GM18951 (cell line): Measurements from ENCODE around the gene RNF4.
"Not testable (repeated sequence)": the region's sequence is repeated elsewhere in the genome, so short reads cannot be mapped to it uniquely, and the experiment has no call there.

Experiments used
- POLR2A ChIP-seq: IDR thresholded peaks from 4 replicates; pipeline ENCODE4 v1.6.1; 2011; ENCODE audit warnings: mild to moderate bottlenecking; ENCODE audit not compliant: insufficient read length, insufficient read depth; ENCODE audit errors: extremely low read depth
- in situ Hi-C: fragments of 300-500 bp; cut with MboI; formaldehyde crosslinking; loops from one replicate; pipeline ENCODE4 v1.12.0; 2022; ENCODE audit warnings: low sequenced_read_pairs, mixed read lengths, inconsistent platforms; ENCODE audit not compliant: unreplicated experiment

The RNF4 gene

GRCh38 chr4:2457481-2458295 is 11.2 kb upstream of the RNF4 start:
- TF ChIP-seq POLR2A: no peak
- in situ Hi-C loops: no loop called here

- in situ Hi-C loops: no loop called here
- TF ChIP-seq POLR2A: no peak
Measured at GRCh38 chr4:2458546-2459491, 10.1 kb upstream of the RNF4 start.

GRCh38 chr4:2459589-2460349 is 9.1 kb upstream of the RNF4 start:
- in situ Hi-C loops: no loop called here

GRCh38 chr4:2461246-2461960 is 7.5 kb upstream of the RNF4 start:
- in situ Hi-C loops: no loop called here
- TF ChIP-seq POLR2A: no peak

More at GRCh38 chr4:2459589-2460349, 9.1 kb upstream of the RNF4 start:
- no peak for TF ChIP-seq POLR2A

GRCh38 chr4:2462218-2462991 is 6.5 kb upstream of the RNF4 start:
- in situ Hi-C loops: no loop called here
- no peak for TF ChIP-seq POLR2A

GRCh38 chr4:2462992-2463762 is 5.7 kb upstream of the RNF4 start:
- no peak for TF ChIP-seq POLR2A
- in situ Hi-C loops: no loop called here

GRCh38 chr4:2465032-2465431 is 3.9 kb upstream of the RNF4 start:
- in situ Hi-C loops: no loop called here
- TF ChIP-seq POLR2A: no peak

- in situ Hi-C loops: not testable (repeated sequence)
Measured at GRCh38 chr4:2465544-2465943, 3.4 kb upstream of the RNF4 start.

- TF ChIP-seq POLR2A: no peak
Measured at GRCh38 chr4:2469192-2469984, 482 bp downstream of the RNF4 start.

GRCh38 chr4:2470791-2471190 is 1.9 kb downstream of the RNF4 start:
- no peak for TF ChIP-seq POLR2A
- in situ Hi-C loops: no loop called here

More at GRCh38 chr4:2469192-2469984, 482 bp downstream of the RNF4 start:
- in situ Hi-C loops: no loop called here

GRCh38 chr4:2472187-2472586 is 3.3 kb downstream of the RNF4 start:
- in situ Hi-C loops: no loop called here
- no peak for TF ChIP-seq POLR2A

GRCh38 chr4:2478229-2478628 is 9.3 kb downstream of the RNF4 start:
- no peak for TF ChIP-seq POLR2A
- in situ Hi-C loops: no loop called here
